Endodermal cell (in vitro differentiated cells): ENCODE measurements around the gene MRE11. TPM values are rescaled to one million over a fixed set of nuclear protein-coding genes. Genes with fewer than 3 reads are reported as not detected.

Experiments used
- DNase-seq: peaks from one replicate; pipeline ENCODE4 v3.0.0-alpha.2; 2017
- H3K27ac ChIP-seq: 2 replicates; pipeline ENCODE4 v1.5.1; 2013; ENCODE audit warnings: mild to moderate bottlenecking, low read depth, low read length, moderate library complexity
- H3K27me3 ChIP-seq: 2 replicates; pipeline ENCODE4 v1.6.1; 2013; ENCODE audit warnings: mild to moderate bottlenecking, low read length, moderate library complexity; ENCODE audit not compliant: insufficient read depth, control insufficient read depth, poor library complexity, severe bottlenecking
- H3K36me3 ChIP-seq: 2 replicates; pipeline ENCODE4 v1.7.0; 2013; ENCODE audit warnings: mild to moderate bottlenecking, low read length, moderate library complexity; ENCODE audit not compliant: control insufficient read depth, insufficient read depth
- H3K4me1 ChIP-seq: one replicate; pipeline ENCODE4 v1.7.0; 2013; ENCODE audit warnings: low read length; ENCODE audit not compliant: control insufficient read depth, insufficient read depth
- H3K4me3 ChIP-seq: 2 replicates; pipeline ENCODE4 v1.5.1; 2013; ENCODE audit warnings: mild to moderate bottlenecking, low read length, moderate library complexity
- H3K9ac ChIP-seq: 2 replicates; pipeline ENCODE4 v1.6.1; 2013; ENCODE audit warnings: mild to moderate bottlenecking, low read length, moderate library complexity; ENCODE audit not compliant: poor library complexity, severe bottlenecking; ENCODE audit errors: extremely low read depth
- H3K9me3 ChIP-seq: 2 replicates; pipeline ENCODE4 v1.6.1; 2013; ENCODE audit warnings: mild to moderate bottlenecking, low read length, moderate library complexity; ENCODE audit not compliant: control insufficient read depth
- H3K27ac Mint-ChIP-seq: 2 replicates; pipeline ENCODE4 v1.8.0; 2020; ENCODE audit warnings: mixed read lengths
- H3K27me3 Mint-ChIP-seq: 2 replicates; pipeline ENCODE4 v1.8.0; 2021; ENCODE audit warnings: mild to moderate bottlenecking, mixed read lengths; ENCODE audit not compliant: insufficient read depth
- H3K36me3 Mint-ChIP-seq: 2 replicates; pipeline ENCODE4 v1.8.0; 2020; ENCODE audit warnings: low read depth, mixed read lengths
- H3K4me1 Mint-ChIP-seq: 2 replicates; pipeline ENCODE4 v1.8.0; 2020; ENCODE audit warnings: mixed read lengths
- H3K4me3 Mint-ChIP-seq: 2 replicates; pipeline ENCODE4 v1.8.0; 2020; ENCODE audit warnings: mild to moderate bottlenecking, moderate library complexity, mixed read lengths
- H3K9me3 Mint-ChIP-seq: 2 replicates; pipeline ENCODE4 v1.8.0; 2020; ENCODE audit warnings: mild to moderate bottlenecking, mixed read lengths
- WGBS, 2 experiments: methylation state at CpG; one replicate each; pipeline versions ENCODE4 v1.1.5 to v1.1.7; 2013; ENCODE audit warnings: missing lambda C conversion rate in 2 of 2, mixed read lengths in 1 of 2; ENCODE audit not compliant: insufficient coverage in 1 of 2, insufficient read length in 1 of 2; 5-methylcytosine and 5-hydroxymethylcytosine counted together
- total RNA-seq, 2 donors: library from RNA; stranded (reverse); fragmentation: NEBNext Ultra II Directional in 1 of 2; extraction: Animal tissue kit (Norgen Biotek cat#: 25700) in 1 of 2; gene quantifications; 2 replicates in 1 of 2; 3 replicates in 1 of 2; pipeline ENCODE4 v1.2.1, GENCODE V29; 2021
- TF ChIP-seq, protein P1 (sequence below): fragments of 200-600 bp; sonication (generic); conservative IDR thresholded peaks from 2 replicates; pipeline ENCODE4 v1.5.0; 2021; ENCODE audit warnings: antibody characterized with exemption, mild to moderate bottlenecking

Gene MRE11
- total RNA-seq, 2 donors from 2014 or later = 38.1 to 43.5 TPM

- Mint-ChIP-seq H3K4me3 (no peak overlapping the region), H3K4me1 (peaks cover 6% of the 10 kb centered on the region), H3K27me3 (no peaks in the 10 kb centered on the region), H3K36me3 (peaks cover 30% of the 10 kb centered on the region), H3K27ac (no peak overlapping the region), H3K9me3 (no peaks in the 10 kb centered on the region)
- peaks cover 6% of the 10 kb centered on the region for H3K9me3 ChIP-seq
- H3K4me3 ChIP-seq = no peak overlapping the region
- no peaks in the 10 kb centered on the region for H3K4me1 ChIP-seq
- H3K36me3 ChIP-seq = peaks cover 28% of the 10 kb centered on the region
- TF ChIP-seq, protein P1, sequence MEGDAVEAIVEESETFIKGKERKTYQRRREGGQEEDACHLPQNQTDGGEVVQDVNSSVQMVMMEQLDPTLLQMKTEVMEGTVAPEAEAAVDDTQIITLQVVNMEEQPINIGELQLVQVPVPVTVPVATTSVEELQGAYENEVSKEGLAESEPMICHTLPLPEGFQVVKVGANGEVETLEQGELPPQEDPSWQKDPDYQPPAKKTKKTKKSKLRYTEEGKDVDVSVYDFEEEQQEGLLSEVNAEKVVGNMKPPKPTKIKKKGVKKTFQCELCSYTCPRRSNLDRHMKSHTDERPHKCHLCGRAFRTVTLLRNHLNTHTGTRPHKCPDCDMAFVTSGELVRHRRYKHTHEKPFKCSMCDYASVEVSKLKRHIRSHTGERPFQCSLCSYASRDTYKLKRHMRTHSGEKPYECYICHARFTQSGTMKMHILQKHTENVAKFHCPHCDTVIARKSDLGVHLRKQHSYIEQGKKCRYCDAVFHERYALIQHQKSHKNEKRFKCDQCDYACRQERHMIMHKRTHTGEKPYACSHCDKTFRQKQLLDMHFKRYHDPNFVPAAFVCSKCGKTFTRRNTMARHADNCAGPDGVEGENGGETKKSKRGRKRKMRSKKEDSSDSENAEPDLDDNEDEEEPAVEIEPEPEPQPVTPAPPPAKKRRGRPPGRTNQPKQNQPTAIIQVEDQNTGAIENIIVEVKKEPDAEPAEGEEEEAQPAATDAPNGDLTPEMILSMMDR = no peak
- no peak overlapping the region for H3K27ac ChIP-seq
- no peaks in the 10 kb centered on the region for H3K27me3 ChIP-seq
- H3K9ac ChIP-seq = no peak overlapping the region
- DNase-seq = no peak
- 96 to 100% methylated on average over 1 of the region's 1 CpG for WGBS, 2 experiments
Observed at GRCh38 chr11:94455861-94456260, 37.8 kb downstream of the MRE11 start.

- WGBS, 2 experiments = 90 to 95% methylated on average over 1 to 2 of the region's 2 CpGs
- Histone ChIP-seq H3K9me3 (peaks cover 6% of the 10 kb centered on the region), H3K27ac (no peak overlapping the region), H3K9ac (no peak overlapping the region), H3K36me3 (peaks cover 18% of the 10 kb centered on the region), H3K4me3 (no peak overlapping the region), H3K27me3 (no peaks in the 10 kb centered on the region), H3K4me1 (no peaks in the 10 kb centered on the region)
- Mint-ChIP-seq H3K9me3 (no peaks in the 10 kb centered on the region), H3K36me3 (peaks cover 18% of the 10 kb centered on the region), H3K4me3 (no peak overlapping the region), H3K27ac (no peak overlapping the region), H3K4me1 (peaks cover 6% of the 10 kb centered on the region), H3K27me3 (no peaks in the 10 kb centered on the region)
- DNase-seq = no peak
- TF ChIP-seq, protein P1 = no peak
Observed at GRCh38 chr11:94454301-94454700, 39.3 kb downstream of the MRE11 start.

- no peaks in the 10 kb centered on the region for H3K27me3 ChIP-seq
- TF ChIP-seq, protein P1 = no peak
- Mint-ChIP-seq H3K36me3 (peaks cover 21% of the 10 kb centered on the region), H3K27ac (no peak overlapping the region), H3K9me3 (no peaks in the 10 kb centered on the region), H3K27me3 (no peaks in the 10 kb centered on the region), H3K4me3 (no peak overlapping the region), H3K4me1 (peaks cover 6% of the 10 kb centered on the region)
- WGBS, 2 experiments = 94 to 95% methylated on average over 2 of the region's 2 CpGs
- H3K9me3 ChIP-seq = peaks cover 6% of the 10 kb centered on the region
- peaks cover 20% of the 10 kb centered on the region for H3K36me3 ChIP-seq
- H3K4me1 ChIP-seq = no peaks in the 10 kb centered on the region
- H3K4me3 ChIP-seq = no peak overlapping the region
- DNase-seq = no peak
- H3K27ac ChIP-seq = no peak overlapping the region
- H3K9ac ChIP-seq = no peak overlapping the region
Observed at GRCh38 chr11:94452988-94453387, 40.7 kb downstream of the MRE11 start.
